ENCODE data around the gene VMP1.
"Not testable (repeated sequence)": the region's sequence is repeated elsewhere in the genome, so short reads cannot be mapped to it uniquely, and the experiment has no call there.

The VMP1 gene

DNA sequence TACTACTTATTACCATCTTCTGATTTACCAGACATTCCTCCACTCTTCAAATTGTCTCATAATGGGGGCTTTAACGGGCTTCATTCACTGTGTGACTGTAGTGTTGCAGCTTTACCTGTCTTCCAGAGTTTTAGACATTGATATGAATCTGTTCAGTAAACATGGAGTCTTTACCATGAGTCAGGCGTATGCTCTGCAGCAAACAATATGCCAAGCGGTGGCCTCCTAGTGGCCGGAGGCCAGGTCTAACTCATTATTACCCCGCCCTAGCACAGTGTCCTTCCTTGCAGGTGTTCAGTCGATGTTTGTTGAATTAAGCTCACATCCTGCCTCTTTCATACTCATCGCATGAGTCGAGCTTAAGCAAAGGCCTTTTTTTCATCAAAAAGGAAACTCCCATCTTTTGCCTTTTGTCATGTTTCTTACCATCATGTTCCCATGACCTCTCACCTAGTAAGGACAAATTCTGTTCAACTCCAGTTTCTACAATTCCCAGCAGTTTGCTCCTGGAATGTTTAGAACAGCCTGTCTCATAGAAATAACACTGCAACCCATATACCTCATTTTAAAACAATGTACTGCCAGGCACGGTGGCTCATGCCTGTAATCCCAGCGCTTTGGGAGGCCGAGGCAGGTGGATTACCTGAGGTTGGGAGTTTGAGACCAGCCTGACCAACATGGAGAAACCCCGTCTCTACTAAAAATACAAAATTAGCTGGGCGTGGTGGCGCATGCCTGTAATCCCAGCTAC, 145.9 kb downstream of the VMP1 start:
- peak overlapping the region; percentile 3 for H3K27ac ChIP-seq (ENCODE audit: low read depth, low read length)
- H3K4me3 ChIP-seq (ENCODE audit: low read depth in 1 of 2, low read length in 2 of 2) = peak overlapping the region in 1 of 2 donors; percentile 24
- H3K4me1 ChIP-seq (ENCODE audit: control insufficient read depth in 1 of 2, insufficient read depth in 2 of 2, low read length in 2 of 2) = peaks cover 31 to 51% of the 10 kb centered on the region in 2 donors
- no peaks in the 10 kb centered on the region for H3K9me3 ChIP-seq (ENCODE audit: control insufficient read depth in 1 of 2, low read length in 2 of 2)
- no peaks in the 10 kb centered on the region for H3K36me3 ChIP-seq (ENCODE audit: control insufficient read depth in 1 of 2, insufficient read depth in 2 of 2, low read length in 2 of 2)
- no peak overlapping the region for H3K9ac ChIP-seq (ENCODE audit: low read depth in 1 of 2, low read length in 2 of 2)
- H3K27me3 ChIP-seq (ENCODE audit: control insufficient read depth in 1 of 2, insufficient read depth in 2 of 2, low read length in 2 of 2) = no peaks in the 10 kb centered on the region

GRCh38 chr17:59853919-59854729, 146.7 kb downstream of the VMP1 start:
- peaks cover 24 to 43% of the 10 kb centered on the region in 2 donors for H3K4me1 ChIP-seq (ENCODE audit: control insufficient read depth in 1 of 2, insufficient read depth in 2 of 2, low read length in 2 of 2)
- H3K9ac ChIP-seq (ENCODE audit: low read depth in 1 of 2, low read length in 2 of 2); H3K4me3 ChIP-seq (ENCODE audit: low read depth in 1 of 2, low read length in 2 of 2); H3K9me3 ChIP-seq (ENCODE audit: control insufficient read depth in 1 of 2, low read length in 2 of 2); H3K36me3 ChIP-seq (ENCODE audit: control insufficient read depth in 1 of 2, insufficient read depth in 2 of 2, low read length in 2 of 2); H3K27me3 ChIP-seq (ENCODE audit: control insufficient read depth in 1 of 2, insufficient read depth in 2 of 2, low read length in 2 of 2): not testable (repeated sequence)
- peak overlapping the region; percentile 2 for H3K27ac ChIP-seq (ENCODE audit: low read depth, low read length)

- no peaks in the 10 kb centered on the region for H3K9me3 ChIP-seq (ENCODE audit: control insufficient read depth in 1 of 2, low read length in 2 of 2)
- H3K4me3 ChIP-seq (ENCODE audit: low read depth in 1 of 2, low read length in 2 of 2) = no peak overlapping the region
- no peak overlapping the region for H3K9ac ChIP-seq (ENCODE audit: low read depth in 1 of 2, low read length in 2 of 2)
- H3K27me3 ChIP-seq (ENCODE audit: control insufficient read depth in 1 of 2, insufficient read depth in 2 of 2, low read length in 2 of 2) = no peaks in the 10 kb centered on the region
- peaks cover 7 to 26% of the 10 kb centered on the region in 2 donors for H3K4me1 ChIP-seq (ENCODE audit: control insufficient read depth in 1 of 2, insufficient read depth in 2 of 2, low read length in 2 of 2)
- peaks cover 0 to 8% of the 10 kb centered on the region in 2 donors for H3K36me3 ChIP-seq (ENCODE audit: control insufficient read depth in 1 of 2, insufficient read depth in 2 of 2, low read length in 2 of 2)
- no peak overlapping the region for H3K27ac ChIP-seq (ENCODE audit: low read depth, low read length)
Observed at GRCh38 chr17:59856859-59857794, 149.7 kb downstream of the VMP1 start.

GRCh38 chr17:59858167-59858816, 150.8 kb downstream of the VMP1 start:
- Histone ChIP-seq H3K4me3 (ENCODE audit: low read depth in 1 of 2, low read length in 2 of 2) (no peak overlapping the region), H3K4me1 (ENCODE audit: control insufficient read depth in 1 of 2, insufficient read depth in 2 of 2, low read length in 2 of 2) (peaks cover 3 to 16% of the 10 kb centered on the region in 2 donors), H3K9ac (ENCODE audit: low read depth in 1 of 2, low read length in 2 of 2) (no peak overlapping the region), H3K9me3 (ENCODE audit: control insufficient read depth in 1 of 2, low read length in 2 of 2) (no peaks in the 10 kb centered on the region), H3K27me3 (ENCODE audit: control insufficient read depth in 1 of 2, insufficient read depth in 2 of 2, low read length in 2 of 2) (no peaks in the 10 kb centered on the region), H3K36me3 (ENCODE audit: control insufficient read depth in 1 of 2, insufficient read depth in 2 of 2, low read length in 2 of 2) (peaks cover 0 to 11% of the 10 kb centered on the region in 2 donors), H3K27ac (ENCODE audit: low read depth, low read length) (no peak overlapping the region)

GRCh38 chr17:59858932-59859331, 151.5 kb downstream of the VMP1 start:
- peaks cover 0 to 11% of the 10 kb centered on the region in 2 donors for H3K36me3 ChIP-seq (ENCODE audit: control insufficient read depth in 1 of 2, insufficient read depth in 2 of 2, low read length in 2 of 2)
- H3K9ac ChIP-seq (ENCODE audit: low read depth in 1 of 2, low read length in 2 of 2) = no peak overlapping the region
- peaks cover 0 to 12% of the 10 kb centered on the region in 2 donors for H3K4me1 ChIP-seq (ENCODE audit: control insufficient read depth in 1 of 2, insufficient read depth in 2 of 2, low read length in 2 of 2)
- no peaks in the 10 kb centered on the region for H3K27me3 ChIP-seq (ENCODE audit: control insufficient read depth in 1 of 2, insufficient read depth in 2 of 2, low read length in 2 of 2)
- H3K9me3 ChIP-seq (ENCODE audit: control insufficient read depth in 1 of 2, low read length in 2 of 2) = no peaks in the 10 kb centered on the region
- H3K27ac ChIP-seq (ENCODE audit: low read depth, low read length) = no peak overlapping the region
- no peak overlapping the region for H3K4me3 ChIP-seq (ENCODE audit: low read depth in 1 of 2, low read length in 2 of 2)

DNA sequence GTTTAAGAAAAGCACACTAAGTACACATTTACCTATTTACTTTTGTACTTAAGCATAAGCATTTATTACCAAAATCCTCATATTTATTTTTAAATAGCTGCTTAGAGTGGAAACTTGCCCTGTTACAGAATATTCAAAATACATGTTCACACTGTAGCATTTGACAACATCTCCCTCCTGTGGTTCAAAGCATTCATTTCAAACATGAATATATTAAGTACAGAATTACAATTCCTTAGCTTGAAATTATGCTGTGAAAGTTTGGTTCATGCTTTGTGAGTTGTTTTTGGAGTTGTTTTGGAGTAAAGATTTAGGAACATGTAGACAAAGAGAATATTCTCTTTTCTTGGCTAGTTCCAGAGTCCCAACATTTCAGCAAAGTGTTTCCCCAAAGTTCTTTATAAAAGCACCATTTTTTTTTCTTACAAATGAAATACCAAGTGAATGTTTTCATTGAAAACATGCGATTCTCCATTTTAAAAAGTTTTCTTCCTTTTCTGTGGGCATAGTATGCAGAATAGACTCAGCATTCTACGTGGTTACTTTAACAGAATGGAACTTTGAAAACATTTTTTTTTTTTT, 152.1 kb downstream of the VMP1 start:
- no peaks in the 10 kb centered on the region for H3K9me3 ChIP-seq (ENCODE audit: control insufficient read depth in 1 of 2, low read length in 2 of 2)
- peaks cover 0 to 12% of the 10 kb centered on the region in 2 donors for H3K4me1 ChIP-seq (ENCODE audit: control insufficient read depth in 1 of 2, insufficient read depth in 2 of 2, low read length in 2 of 2)
- H3K27ac ChIP-seq (ENCODE audit: low read depth, low read length) = no peak overlapping the region
- H3K4me3 ChIP-seq (ENCODE audit: low read depth in 1 of 2, low read length in 2 of 2) = no peak overlapping the region
- H3K27me3 ChIP-seq (ENCODE audit: control insufficient read depth in 1 of 2, insufficient read depth in 2 of 2, low read length in 2 of 2) = no peaks in the 10 kb centered on the region
- peaks cover 0 to 14% of the 10 kb centered on the region in 2 donors for H3K36me3 ChIP-seq (ENCODE audit: control insufficient read depth in 1 of 2, insufficient read depth in 2 of 2, low read length in 2 of 2)
- no peak overlapping the region for H3K9ac ChIP-seq (ENCODE audit: low read depth in 1 of 2, low read length in 2 of 2)

DNA sequence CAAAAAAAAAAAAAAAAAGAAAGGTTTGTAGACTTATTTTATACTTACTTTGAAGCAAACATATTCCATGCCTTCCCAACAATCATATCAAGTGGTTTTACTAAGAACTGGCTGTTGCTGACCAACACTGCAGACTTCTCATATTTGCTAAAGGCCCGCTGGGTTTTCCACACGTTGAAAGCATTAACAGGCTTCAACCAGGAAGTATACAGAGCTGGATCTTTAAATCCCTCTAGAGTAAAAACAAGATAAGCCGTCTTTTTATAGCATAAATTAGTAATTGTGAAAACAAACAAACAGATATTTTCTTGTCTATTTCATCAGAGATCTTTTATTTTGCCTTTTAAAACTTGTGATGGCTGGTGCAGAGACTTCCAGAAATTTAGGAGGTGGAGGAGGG, 156.2 kb downstream of the VMP1 start:
- H3K4me3 ChIP-seq (ENCODE audit: low read depth in 1 of 2, low read length in 2 of 2) = no peak overlapping the region
- H3K27ac ChIP-seq (ENCODE audit: low read depth, low read length) = no peak overlapping the region
- H3K9ac ChIP-seq (ENCODE audit: low read depth in 1 of 2, low read length in 2 of 2) = no peak overlapping the region
- H3K36me3 ChIP-seq (ENCODE audit: control insufficient read depth in 1 of 2, insufficient read depth in 2 of 2, low read length in 2 of 2) = peaks cover 0 to 19% of the 10 kb centered on the region in 2 donors
- no peaks in the 10 kb centered on the region for H3K4me1 ChIP-seq (ENCODE audit: control insufficient read depth in 1 of 2, insufficient read depth in 2 of 2, low read length in 2 of 2)
- no peaks in the 10 kb centered on the region for H3K9me3 ChIP-seq (ENCODE audit: control insufficient read depth in 1 of 2, low read length in 2 of 2)
- H3K27me3 ChIP-seq (ENCODE audit: control insufficient read depth in 1 of 2, insufficient read depth in 2 of 2, low read length in 2 of 2) = no peaks in the 10 kb centered on the region

DNA sequence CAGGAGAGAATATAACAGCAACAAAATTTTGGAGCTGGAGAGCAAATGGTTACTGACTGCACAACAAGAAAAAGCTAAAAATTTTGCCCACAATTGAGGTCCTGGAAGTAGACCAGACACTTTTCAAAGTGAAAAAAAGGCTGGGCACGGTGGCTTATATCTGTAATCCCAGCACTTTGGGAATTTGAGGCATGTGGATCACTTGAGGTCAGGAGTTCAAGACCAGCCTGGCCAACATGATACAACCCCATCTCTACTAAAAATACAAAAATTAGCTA, 162.4 kb downstream of the VMP1 start:
- H3K27me3 ChIP-seq (ENCODE audit: control insufficient read depth in 1 of 2, insufficient read depth in 2 of 2, low read length in 2 of 2) = no peaks in the 10 kb centered on the region
- no peak overlapping the region for H3K27ac ChIP-seq (ENCODE audit: low read depth, low read length)
- H3K9ac ChIP-seq (ENCODE audit: low read depth in 1 of 2, low read length in 2 of 2) = no peak overlapping the region
- H3K4me1 ChIP-seq (ENCODE audit: control insufficient read depth in 1 of 2, insufficient read depth in 2 of 2, low read length in 2 of 2) = no peaks in the 10 kb centered on the region
- H3K4me3 ChIP-seq (ENCODE audit: low read depth in 1 of 2, low read length in 2 of 2) = no peak overlapping the region
- H3K9me3 ChIP-seq (ENCODE audit: control insufficient read depth in 1 of 2, low read length in 2 of 2) = no peaks in the 10 kb centered on the region
- peaks cover 0 to 18% of the 10 kb centered on the region in 2 donors for H3K36me3 ChIP-seq (ENCODE audit: control insufficient read depth in 1 of 2, insufficient read depth in 2 of 2, low read length in 2 of 2)

GRCh38 chr17:59870482-59870881, 163.0 kb downstream of the VMP1 start:
- Histone ChIP-seq H3K27me3 (ENCODE audit: control insufficient read depth in 1 of 2, insufficient read depth in 2 of 2, low read length in 2 of 2) (no peaks in the 10 kb centered on the region), H3K9me3 (ENCODE audit: control insufficient read depth in 1 of 2, low read length in 2 of 2) (no peaks in the 10 kb centered on the region), H3K27ac (ENCODE audit: low read depth, low read length) (no peak overlapping the region), H3K4me3 (ENCODE audit: low read depth in 1 of 2, low read length in 2 of 2) (no peak overlapping the region), H3K9ac (ENCODE audit: low read depth in 1 of 2, low read length in 2 of 2) (no peak overlapping the region), H3K4me1 (ENCODE audit: control insufficient read depth in 1 of 2, insufficient read depth in 2 of 2, low read length in 2 of 2) (no peaks in the 10 kb centered on the region), H3K36me3 (ENCODE audit: control insufficient read depth in 1 of 2, insufficient read depth in 2 of 2, low read length in 2 of 2) (peaks cover 0 to 24% of the 10 kb centered on the region in 2 donors)

Data from duodenal mucosa (tissue), 2 donors.